WERI-Rb-1 (cell line): ENCODE data around the gene TIGD6.

ENCODE experiments used
- DNase-seq: peaks from one replicate; pipeline ENCODE4 v3.0.0-alpha.2; 2020
- H3K27ac ChIP-seq: fragments of 250-450 bp; sonication (Bioruptor Pico); 2 replicates; pipeline ENCODE4 v1.5.1; 2020; ENCODE audit warnings: mild to moderate bottlenecking, moderate library complexity
- H3K27me3 ChIP-seq: fragments of 250-450 bp; sonication (Bioruptor Pico); 2 replicates; pipeline ENCODE4 v1.5.1; 2021; ENCODE audit warnings: mild to moderate bottlenecking, low read depth, moderate library complexity; ENCODE audit not compliant: insufficient read depth, severe bottlenecking
- H3K36me3 ChIP-seq: fragments of 250-450 bp; sonication (Bioruptor Pico); 2 replicates; pipeline ENCODE4 v1.5.1; 2020; ENCODE audit warnings: mild to moderate bottlenecking, moderate library complexity
- H3K4me3 ChIP-seq: 2 replicates; pipeline ENCODE4 v1.5.1; 2011; ENCODE audit warnings: low read depth, mild to moderate bottlenecking, control low read depth, low read length
- H3K9me3 ChIP-seq: fragments of 250-450 bp; sonication (Bioruptor Pico); 2 replicates; pipeline ENCODE4 v1.5.1; 2021; ENCODE audit warnings: mild to moderate bottlenecking, moderate library complexity; ENCODE audit not compliant: severe bottlenecking
- TF ChIP-seq, protein P1 (sequence below): IDR thresholded peaks from 2 replicates; pipeline ENCODE4 v1.5.1; 2011; ENCODE audit warnings: low read depth, mild to moderate bottlenecking, control low read depth, inconsistent platforms, low read length

The TIGD6 gene

DNA sequence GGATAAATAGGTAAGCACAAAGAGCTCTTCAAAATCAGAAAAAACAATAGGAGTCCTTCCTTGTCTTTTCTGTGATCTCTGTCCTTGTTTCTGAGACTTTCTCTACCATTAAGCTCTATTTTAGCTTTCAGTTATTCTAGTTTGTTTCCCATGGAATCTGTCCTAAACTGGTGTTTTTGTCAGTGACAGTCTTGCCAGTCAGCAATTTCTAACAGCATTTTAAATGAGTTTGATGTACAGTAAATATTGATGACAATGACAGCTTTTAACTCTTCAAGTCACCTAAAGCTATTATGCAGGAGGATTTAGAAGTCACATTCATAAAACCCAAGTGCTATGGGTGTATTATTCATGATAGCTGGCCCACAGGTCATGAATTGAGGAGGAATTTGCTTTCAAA lies 17.9 kb downstream of the TIGD6 start:
- Histone ChIP-seq H3K36me3 (peaks cover 8% of the 10 kb centered on the region), H3K4me3 (no peak overlapping the region), H3K27me3 (no peaks in the 10 kb centered on the region), H3K9me3 (no peaks in the 10 kb centered on the region), H3K27ac (no peak overlapping the region)
- TF ChIP-seq, protein P1, sequence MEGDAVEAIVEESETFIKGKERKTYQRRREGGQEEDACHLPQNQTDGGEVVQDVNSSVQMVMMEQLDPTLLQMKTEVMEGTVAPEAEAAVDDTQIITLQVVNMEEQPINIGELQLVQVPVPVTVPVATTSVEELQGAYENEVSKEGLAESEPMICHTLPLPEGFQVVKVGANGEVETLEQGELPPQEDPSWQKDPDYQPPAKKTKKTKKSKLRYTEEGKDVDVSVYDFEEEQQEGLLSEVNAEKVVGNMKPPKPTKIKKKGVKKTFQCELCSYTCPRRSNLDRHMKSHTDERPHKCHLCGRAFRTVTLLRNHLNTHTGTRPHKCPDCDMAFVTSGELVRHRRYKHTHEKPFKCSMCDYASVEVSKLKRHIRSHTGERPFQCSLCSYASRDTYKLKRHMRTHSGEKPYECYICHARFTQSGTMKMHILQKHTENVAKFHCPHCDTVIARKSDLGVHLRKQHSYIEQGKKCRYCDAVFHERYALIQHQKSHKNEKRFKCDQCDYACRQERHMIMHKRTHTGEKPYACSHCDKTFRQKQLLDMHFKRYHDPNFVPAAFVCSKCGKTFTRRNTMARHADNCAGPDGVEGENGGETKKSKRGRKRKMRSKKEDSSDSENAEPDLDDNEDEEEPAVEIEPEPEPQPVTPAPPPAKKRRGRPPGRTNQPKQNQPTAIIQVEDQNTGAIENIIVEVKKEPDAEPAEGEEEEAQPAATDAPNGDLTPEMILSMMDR, result no peak
- DNase-seq, result no peak

DNA sequence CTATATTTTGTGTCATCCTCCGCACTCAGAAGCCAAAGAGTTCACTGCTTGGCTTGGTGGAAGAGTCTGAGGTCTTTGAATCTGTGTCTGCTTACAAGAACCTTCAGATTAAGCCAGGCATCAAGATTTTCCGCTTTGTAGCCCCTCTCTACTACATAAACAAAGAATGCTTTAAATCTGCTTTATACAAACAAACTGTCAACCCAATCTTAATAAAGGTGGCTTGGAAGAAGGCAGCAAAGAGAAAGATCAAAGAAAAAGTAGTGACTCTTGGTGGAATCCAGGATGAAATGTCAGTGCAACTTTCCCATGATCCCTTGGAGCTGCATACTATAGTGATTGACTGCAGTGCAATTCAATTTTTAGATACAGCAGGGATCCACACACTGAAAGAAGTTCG lies 19.2 kb downstream of the TIGD6 start:
- TF ChIP-seq, protein P1, result no peak
- H3K27me3 ChIP-seq, result no peaks in the 10 kb centered on the region
- H3K27ac ChIP-seq, result no peak overlapping the region
- DNase-seq, result no peak
- peaks cover 8% of the 10 kb centered on the region for H3K36me3 ChIP-seq
- H3K4me3 ChIP-seq, result no peak overlapping the region
- no peaks in the 10 kb centered on the region for H3K9me3 ChIP-seq

DNA sequence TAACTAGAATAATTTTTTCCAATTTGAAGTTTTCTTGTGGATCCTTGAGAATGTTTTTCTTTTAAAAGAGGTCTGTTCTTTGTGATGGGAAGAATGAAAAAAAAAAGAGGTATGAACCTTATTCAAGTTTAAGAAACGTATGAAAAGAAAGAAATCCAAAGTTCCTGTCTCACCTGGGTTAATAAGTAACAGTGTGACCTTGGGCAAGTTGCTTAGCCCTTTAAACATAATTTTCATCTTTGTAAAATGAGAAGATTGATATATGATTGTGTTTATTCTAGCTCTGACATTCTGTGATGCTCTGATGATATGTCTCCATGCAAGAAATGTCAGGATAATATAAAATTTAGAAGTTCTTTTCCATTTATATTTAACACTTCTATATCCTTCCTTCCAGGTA lies 20.6 kb downstream of the TIGD6 start:
- Histone ChIP-seq H3K27ac (no peak overlapping the region), H3K36me3 (peaks cover 8% of the 10 kb centered on the region), H3K9me3 (no peaks in the 10 kb centered on the region), H3K27me3 (no peaks in the 10 kb centered on the region), H3K4me3 (no peak overlapping the region)
- DNase-seq, result no peak
- TF ChIP-seq, protein P1, result no peak

DNA sequence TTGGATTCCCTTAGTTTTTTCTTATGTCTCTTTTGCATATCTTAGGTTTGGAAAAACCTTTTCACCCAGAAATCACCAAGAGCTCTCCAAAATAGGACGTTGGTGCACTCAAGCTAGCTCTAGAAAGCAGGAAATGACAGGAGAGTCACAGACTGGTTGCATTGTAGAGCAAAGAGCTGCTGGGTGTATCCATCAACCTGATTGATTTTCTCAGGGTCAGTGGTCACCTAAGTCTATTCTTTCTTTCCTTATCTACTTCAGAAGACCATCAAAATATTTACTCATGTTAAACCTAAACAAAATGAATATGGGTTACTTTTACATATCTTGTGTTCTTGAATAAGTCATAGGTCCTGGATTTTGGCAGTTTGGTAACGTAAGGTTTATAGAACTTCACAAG lies 25.0 kb downstream of the TIGD6 start:
- Histone ChIP-seq H3K9me3 (no peaks in the 10 kb centered on the region), H3K36me3 (peaks cover 3% of the 10 kb centered on the region), H3K4me3 (no peak overlapping the region), H3K27ac (no peak overlapping the region), H3K27me3 (no peaks in the 10 kb centered on the region)
- TF ChIP-seq, protein P1, result no peak
- no peak for DNase-seq

DNA sequence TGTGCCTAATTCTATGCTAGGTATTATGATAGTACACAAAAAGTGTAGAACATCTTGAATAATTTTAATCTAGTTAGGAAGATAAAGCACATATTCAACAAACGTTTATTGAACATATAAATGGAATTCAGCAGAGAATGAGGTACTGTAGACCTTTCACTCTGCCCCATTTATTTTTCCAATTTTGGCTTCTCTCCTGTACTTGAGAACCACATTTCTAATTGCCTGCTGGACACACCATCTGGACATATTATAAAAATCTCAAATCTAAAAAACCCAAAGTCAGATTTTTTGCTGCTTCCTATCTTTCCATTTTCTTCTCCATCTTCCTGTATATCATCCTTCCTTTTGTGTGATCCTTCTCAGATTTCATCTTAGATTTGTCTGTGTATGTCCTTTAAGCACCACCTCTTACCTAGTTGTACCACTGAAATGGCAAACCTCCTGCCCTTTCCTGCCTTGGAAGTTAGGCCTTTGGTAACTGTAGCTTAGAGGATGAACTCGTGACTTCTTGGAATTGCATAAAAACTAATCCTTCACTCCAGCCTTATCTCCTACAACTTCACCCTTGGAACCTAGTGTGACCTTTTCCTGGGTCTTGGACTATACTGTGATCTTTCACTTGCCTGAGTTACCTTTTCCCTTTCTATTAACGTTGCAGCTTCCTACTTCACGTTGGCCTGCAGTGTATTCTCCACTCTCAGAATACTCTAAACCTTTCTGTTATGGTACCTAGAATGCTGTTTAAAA lies 31.1 kb downstream of the TIGD6 start:
- Histone ChIP-seq H3K27me3 (no peaks in the 10 kb centered on the region), H3K27ac (no peak overlapping the region), H3K36me3 (no peaks in the 10 kb centered on the region), H3K9me3 (no peaks in the 10 kb centered on the region), H3K4me3 (no peak overlapping the region)
- no peak for DNase-seq
- TF ChIP-seq, protein P1, result no peak

DNA sequence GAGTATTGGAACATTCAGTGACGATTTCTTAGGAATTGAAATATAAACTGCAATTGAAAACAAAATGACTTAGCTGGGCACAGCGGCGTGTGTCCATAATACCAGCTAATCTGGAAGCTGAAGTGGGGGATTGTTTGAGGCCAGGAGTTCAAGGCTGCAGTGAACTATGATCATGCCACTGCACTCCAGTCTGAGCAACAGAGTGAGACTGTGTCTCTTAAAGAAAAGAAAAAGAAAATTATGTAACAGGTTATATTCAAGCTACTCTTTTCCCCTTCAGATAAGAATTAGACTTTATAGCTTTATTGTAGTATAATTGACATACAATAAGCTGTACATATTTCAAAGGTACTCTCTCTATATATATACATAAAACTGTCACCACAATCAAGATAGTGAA lies 33.5 kb downstream of the TIGD6 start:
- no peak for DNase-seq
- Histone ChIP-seq H3K27ac (no peak overlapping the region), H3K36me3 (no peaks in the 10 kb centered on the region), H3K4me3 (no peak overlapping the region), H3K27me3 (no peaks in the 10 kb centered on the region), H3K9me3 (no peaks in the 10 kb centered on the region)
- TF ChIP-seq, protein P1, result no peak
